Gastrocnemius medialis (tissue), 4 donors: ENCODE results near the gene CSNK1G1. TPM values are rescaled to one million over a fixed set of nuclear protein-coding genes. Genes with fewer than 3 reads are reported as not detected.

Source experiments
- ATAC-seq, 2 donors: fragments of 150-250 bp; one replicate each; pipeline ENCODE4 v1.9.1; 2016
- DNase-seq, 2 donors: peaks; one replicate each; pipeline ENCODE4 v3.0.0-alpha.2; 2019
- H3K27ac ChIP-seq, 4 donors: fragments of 200-600 bp; sonication (generic); 1 replicate in 1 of 4; 2 replicates in 3 of 4; pipeline ENCODE4 v1.5.1; 2016 to 2018; ENCODE audit warnings: mild to moderate bottlenecking in 2 of 4, moderate library complexity in 1 of 4
- H3K27me3 ChIP-seq, 3 donors: fragments of 200-600 bp; sonication (generic) in 2 of 3; 1 replicate in 1 of 3; 2 replicates in 2 of 3; pipeline versions ENCODE4 v1.5.1 to v1.6.0; 2016 to 2019; ENCODE audit warnings: mild to moderate bottlenecking in 1 of 3, moderate library complexity in 1 of 3
- H3K36me3 ChIP-seq, 2 donors: fragments of 200-600 bp; sonication (generic) in 1 of 2; one replicate each; pipeline ENCODE4 v1.5.1; 2017 to 2018
- H3K4me1 ChIP-seq, 2 donors: fragments of 200-600 bp; sonication (generic) in 1 of 2; one replicate each; pipeline ENCODE4 v1.5.1; 2016 to 2017; ENCODE audit warnings: mild to moderate bottlenecking in 2 of 2
- H3K4me3 ChIP-seq, 4 donors: fragments of 200-600 bp; sonication (generic) in 3 of 4; 1 replicate in 1 of 4; 2 replicates in 3 of 4; pipeline ENCODE4 v1.5.1; 2016 to 2019; ENCODE audit warnings: mild to moderate bottlenecking in 2 of 4
- H3K9me3 ChIP-seq, 3 donors: fragments of 200-600 bp; sonication (generic) in 2 of 3; 1 replicate in 1 of 3; 2 replicates in 2 of 3; pipeline ENCODE4 v1.5.1; 2016 to 2019
- POLR2A ChIP-seq, 2 donors: fragments of 450-650 bp; IDR thresholded peaks; one replicate each; pipeline ENCODE4 v1.6.1; 2017; ENCODE audit warnings: antibody characterized with exemption in 2 of 2, mild to moderate bottlenecking in 2 of 2, moderate library complexity in 2 of 2
- in situ Hi-C, 4 donors: fragments of 200-750 bp; cut with MboI; loops; one replicate each; pipeline versions ENCODE4 v1.15.0 to v1.8.0; 2017; ENCODE audit warnings: low sequenced_read_pairs in 4 of 4
- intact Hi-C: fragments of 100-400 bp; cut with DNase I; formaldehyde crosslinking; loops from one replicate; pipeline ENCODE4 v1.15.1; 2023; ENCODE audit warnings: low total_unique reads
- total RNA-seq, 4 donors: library from RNA; depleted of rRNA; stranded (reverse); fragments of >200 nt; gene quantifications; one replicate each; pipeline versions ENCODE4 v1.1.0 to v1.2.3, GENCODE V29; 2016
- TF ChIP-seq, protein P1 (sequence below), 5 experiments: fragments of 450-650 bp in 3 of 5; fragments of 200-600 bp in 2 of 5; sonication (generic) in 2 of 5; IDR thresholded peaks in 4 of 5; conservative IDR thresholded peaks in 1 of 5; 1 replicate in 4 of 5; 2 replicates in 1 of 5; pipeline ENCODE4 v1.5.1; 2016 to 2019; ENCODE audit warnings: antibody characterized with exemption in 5 of 5, mild to moderate bottlenecking in 3 of 5, moderate library complexity in 3 of 5

CSNK1G1 gene
- total RNA-seq, 4 donors from 2014 or later = 5.3 to 26.6 (median 6.5) TPM

GRCh38 chr15:64146041-64146440 lies 209.9 kb downstream of the CSNK1G1 start:
- ATAC-seq = no peak

GRCh38 chr15:64144565-64145281 lies 211.2 kb downstream of the CSNK1G1 start:
- no peaks in the 10 kb centered on the region for H3K27me3 ChIP-seq
- no peak overlapping the region for H3K4me3 ChIP-seq
- DNase-seq = no peak
- in situ Hi-C loops (no loop called here), intact Hi-C loops (no loop called here)
- no peak for ATAC-seq
- no peak overlapping the region for H3K27ac ChIP-seq
- no peaks in the 10 kb centered on the region for H3K4me1 ChIP-seq
- TF ChIP-seq POLR2A (IDR thresholded peaks at IDR 0.05) = no peak
- TF ChIP-seq, protein P1, sequence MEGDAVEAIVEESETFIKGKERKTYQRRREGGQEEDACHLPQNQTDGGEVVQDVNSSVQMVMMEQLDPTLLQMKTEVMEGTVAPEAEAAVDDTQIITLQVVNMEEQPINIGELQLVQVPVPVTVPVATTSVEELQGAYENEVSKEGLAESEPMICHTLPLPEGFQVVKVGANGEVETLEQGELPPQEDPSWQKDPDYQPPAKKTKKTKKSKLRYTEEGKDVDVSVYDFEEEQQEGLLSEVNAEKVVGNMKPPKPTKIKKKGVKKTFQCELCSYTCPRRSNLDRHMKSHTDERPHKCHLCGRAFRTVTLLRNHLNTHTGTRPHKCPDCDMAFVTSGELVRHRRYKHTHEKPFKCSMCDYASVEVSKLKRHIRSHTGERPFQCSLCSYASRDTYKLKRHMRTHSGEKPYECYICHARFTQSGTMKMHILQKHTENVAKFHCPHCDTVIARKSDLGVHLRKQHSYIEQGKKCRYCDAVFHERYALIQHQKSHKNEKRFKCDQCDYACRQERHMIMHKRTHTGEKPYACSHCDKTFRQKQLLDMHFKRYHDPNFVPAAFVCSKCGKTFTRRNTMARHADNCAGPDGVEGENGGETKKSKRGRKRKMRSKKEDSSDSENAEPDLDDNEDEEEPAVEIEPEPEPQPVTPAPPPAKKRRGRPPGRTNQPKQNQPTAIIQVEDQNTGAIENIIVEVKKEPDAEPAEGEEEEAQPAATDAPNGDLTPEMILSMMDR (IDR thresholded peaks at IDR 0.05 in 4 of 5, conservative IDR thresholded peaks at IDR 0.05 in 1 of 5) = no peak
- H3K9me3 ChIP-seq = no peaks in the 10 kb centered on the region
- peaks cover 0 to 33% of the 10 kb centered on the region in 2 donors for H3K36me3 ChIP-seq

More at GRCh38 chr15:64146041-64146440, 209.9 kb downstream of the CSNK1G1 start:
- H3K4me3 ChIP-seq = no peak overlapping the region
- peaks cover under 1 to 4% (median 2%) of the 10 kb centered on the region in 3 donors for H3K27me3 ChIP-seq
- intact Hi-C loops = no loop called here
- in situ Hi-C loops = no loop called here
- TF ChIP-seq, protein P1 (IDR thresholded peaks at IDR 0.05 in 4 of 5, conservative IDR thresholded peaks at IDR 0.05 in 1 of 5) = no peak
- TF ChIP-seq POLR2A (IDR thresholded peaks at IDR 0.05) = no peak
- H3K36me3 ChIP-seq = peaks cover 0 to 31% of the 10 kb centered on the region in 2 donors
- no peak overlapping the region for H3K27ac ChIP-seq
- peaks cover 0 to under 1% of the 10 kb centered on the region in 2 donors for H3K4me1 ChIP-seq
- no peaks in the 10 kb centered on the region for H3K9me3 ChIP-seq
- DNase-seq = no peak

GRCh38 chr15:64144192-64144564 lies 211.8 kb downstream of the CSNK1G1 start:
- Histone ChIP-seq H3K36me3 (peaks cover 0 to 33% of the 10 kb centered on the region in 2 donors), H3K27me3 (no peaks in the 10 kb centered on the region), H3K4me3 (no peak overlapping the region), H3K27ac (no peak overlapping the region), H3K9me3 (no peaks in the 10 kb centered on the region), H3K4me1 (no peaks in the 10 kb centered on the region)
- in situ Hi-C loops (no loop called here), intact Hi-C loops (no loop called here)
- no peak for DNase-seq
- no peak for TF ChIP-seq POLR2A (IDR thresholded peaks at IDR 0.05)
- TF ChIP-seq, protein P1 (IDR thresholded peaks at IDR 0.05 in 4 of 5, conservative IDR thresholded peaks at IDR 0.05 in 1 of 5) = no peak
- no peak for ATAC-seq

- Histone ChIP-seq H3K27ac (no peak overlapping the region), H3K27me3 (no peaks in the 10 kb centered on the region), H3K4me1 (no peaks in the 10 kb centered on the region), H3K9me3 (no peaks in the 10 kb centered on the region), H3K4me3 (no peak overlapping the region), H3K36me3 (peaks cover 0 to 40% of the 10 kb centered on the region in 2 donors)
- ATAC-seq (no peak), DNase-seq (no peak)
- in situ Hi-C loops = no loop called here
- intact Hi-C loops = no loop called here
- no peak for TF ChIP-seq POLR2A (IDR thresholded peaks at IDR 0.05)
- TF ChIP-seq, protein P1 (IDR thresholded peaks at IDR 0.05 in 4 of 5, conservative IDR thresholded peaks at IDR 0.05 in 1 of 5) = no peak
Observed at GRCh38 chr15:64143276-64143675, 212.7 kb downstream of the CSNK1G1 start.
